Coronary artery (tissue), 2 donors: Measurements from ENCODE around the gene TRPT1.

Source experiments
- DNase-seq: peaks from one replicate; pipeline ENCODE4 v3.0.0-alpha.2; 2017; ENCODE audit warnings: low spot score
- H3K27ac ChIP-seq, 2 donors: fragments of 200-600 bp; sonication (generic); one replicate each; pipeline ENCODE4 v1.5.1; 2016 to 2019
- H3K4me3 ChIP-seq: fragments of 200-600 bp; sonication (generic); 2 replicates; pipeline ENCODE4 v1.5.1; 2016; ENCODE audit warnings: mild to moderate bottlenecking, moderate library complexity
- TF ChIP-seq, protein P1 (sequence below): fragments of 200-600 bp; sonication (generic); IDR thresholded peaks from one replicate; pipeline ENCODE4 v1.5.1; 2019; ENCODE audit warnings: antibody characterized with exemption

The TRPT1 gene

GRCh38 chr11:64204464-64204989, 21.5 kb downstream of the TRPT1 start:
- TF ChIP-seq, protein P1, sequence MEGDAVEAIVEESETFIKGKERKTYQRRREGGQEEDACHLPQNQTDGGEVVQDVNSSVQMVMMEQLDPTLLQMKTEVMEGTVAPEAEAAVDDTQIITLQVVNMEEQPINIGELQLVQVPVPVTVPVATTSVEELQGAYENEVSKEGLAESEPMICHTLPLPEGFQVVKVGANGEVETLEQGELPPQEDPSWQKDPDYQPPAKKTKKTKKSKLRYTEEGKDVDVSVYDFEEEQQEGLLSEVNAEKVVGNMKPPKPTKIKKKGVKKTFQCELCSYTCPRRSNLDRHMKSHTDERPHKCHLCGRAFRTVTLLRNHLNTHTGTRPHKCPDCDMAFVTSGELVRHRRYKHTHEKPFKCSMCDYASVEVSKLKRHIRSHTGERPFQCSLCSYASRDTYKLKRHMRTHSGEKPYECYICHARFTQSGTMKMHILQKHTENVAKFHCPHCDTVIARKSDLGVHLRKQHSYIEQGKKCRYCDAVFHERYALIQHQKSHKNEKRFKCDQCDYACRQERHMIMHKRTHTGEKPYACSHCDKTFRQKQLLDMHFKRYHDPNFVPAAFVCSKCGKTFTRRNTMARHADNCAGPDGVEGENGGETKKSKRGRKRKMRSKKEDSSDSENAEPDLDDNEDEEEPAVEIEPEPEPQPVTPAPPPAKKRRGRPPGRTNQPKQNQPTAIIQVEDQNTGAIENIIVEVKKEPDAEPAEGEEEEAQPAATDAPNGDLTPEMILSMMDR = peak; percentile 48
- Histone ChIP-seq H3K4me3 (no peak overlapping the region), H3K27ac (peak overlapping the region in 1 of 2 donors; percentile 47)
- DNase-seq = no peak

DNA sequence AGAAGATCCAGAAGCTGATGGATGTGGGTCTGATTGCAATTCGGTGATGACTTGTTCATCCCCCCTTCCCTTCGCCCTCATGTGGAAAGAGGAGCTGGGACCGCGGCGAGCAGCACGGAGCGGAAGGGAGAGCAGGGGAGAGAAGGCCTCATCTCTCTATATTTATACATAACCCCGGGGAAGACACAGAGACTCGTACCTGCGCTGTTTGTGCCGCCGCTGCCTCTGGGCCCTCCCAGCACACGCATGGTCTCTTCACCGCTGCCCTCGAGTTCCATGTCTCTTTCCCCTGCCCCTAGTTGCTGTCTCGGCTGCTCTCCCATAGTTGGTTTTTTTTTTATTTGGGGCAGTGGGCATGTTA, 21.9 kb downstream of the TRPT1 start:
- DNase-seq = no peak
- no peak overlapping the region for H3K4me3 ChIP-seq
- no peak overlapping the region for H3K27ac ChIP-seq
- TF ChIP-seq, protein P1 = no peak

GRCh38 chr11:64203421-64204079, 22.4 kb downstream of the TRPT1 start:
- DNase-seq = no peak
- TF ChIP-seq, protein P1 = no peak
- Histone ChIP-seq H3K27ac (no peak overlapping the region), H3K4me3 (no peak overlapping the region)

DNA sequence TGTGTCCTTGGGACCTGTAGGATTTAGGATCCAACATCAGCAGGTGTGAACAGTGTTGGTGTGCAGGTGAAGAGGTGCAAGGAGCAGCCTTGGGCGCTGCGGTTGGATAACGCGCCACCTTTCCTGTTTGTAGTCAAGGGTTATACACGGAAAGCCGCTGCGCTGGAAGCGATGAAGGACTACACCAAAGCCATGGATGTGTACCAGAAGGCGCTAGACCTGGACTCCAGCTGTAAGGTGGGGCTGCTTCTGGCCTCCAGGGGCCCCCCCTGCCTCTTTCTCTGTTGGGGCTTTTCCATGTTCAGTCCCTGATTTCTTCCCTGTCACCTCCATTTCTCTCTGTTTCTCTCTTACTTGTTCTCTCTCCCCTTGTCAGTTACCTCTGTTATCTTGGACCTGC, 23.0 kb downstream of the TRPT1 start:
- TF ChIP-seq, protein P1 = no peak
- no peak for DNase-seq
- Histone ChIP-seq H3K27ac (no peak overlapping the region), H3K4me3 (no peak overlapping the region)

DNA sequence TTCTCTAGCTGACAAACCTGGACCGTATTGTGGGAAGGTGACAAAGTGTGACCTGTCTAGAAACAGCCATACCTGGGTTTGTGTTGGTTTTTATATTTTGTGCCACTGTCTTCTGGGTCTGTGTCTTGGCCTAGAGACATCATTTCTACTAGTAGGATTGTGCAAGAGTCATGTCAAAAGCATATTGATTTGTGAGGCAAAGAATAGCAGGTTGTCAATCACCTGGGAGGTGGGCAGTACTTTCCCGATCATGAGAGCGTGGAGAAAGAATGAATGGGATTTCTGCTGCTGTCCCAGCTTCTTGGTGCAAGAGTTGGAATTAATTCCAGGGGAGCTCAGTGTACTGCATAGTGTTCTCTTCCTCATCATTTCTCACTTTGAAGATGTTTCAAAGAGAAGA, 24.4 kb downstream of the TRPT1 start:
- TF ChIP-seq, protein P1 = no peak
- Histone ChIP-seq H3K4me3 (no peak overlapping the region), H3K27ac (no peak overlapping the region)
- no peak for DNase-seq

DNA sequence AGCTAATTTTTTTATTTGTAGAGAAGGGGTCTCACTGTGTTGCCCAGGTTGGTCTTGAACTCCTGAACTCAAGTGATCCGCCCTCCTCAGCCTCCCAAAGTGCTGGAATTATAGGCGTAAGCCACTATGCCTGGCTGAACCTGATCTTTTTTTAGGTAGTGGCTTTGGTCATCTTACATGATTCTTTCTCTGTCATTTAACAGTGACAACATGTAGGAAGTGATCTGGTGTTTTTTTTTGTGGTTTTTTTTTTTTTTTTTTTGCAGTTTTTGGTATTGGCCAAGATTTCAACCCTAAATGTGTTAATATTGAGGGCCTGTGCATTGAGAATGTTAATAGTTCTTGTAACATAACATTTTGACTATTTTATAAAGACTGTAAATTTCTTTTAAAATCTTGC, 27.5 kb downstream of the TRPT1 start:
- Histone ChIP-seq H3K4me3 (no peak overlapping the region), H3K27ac (no peak overlapping the region)

DNA sequence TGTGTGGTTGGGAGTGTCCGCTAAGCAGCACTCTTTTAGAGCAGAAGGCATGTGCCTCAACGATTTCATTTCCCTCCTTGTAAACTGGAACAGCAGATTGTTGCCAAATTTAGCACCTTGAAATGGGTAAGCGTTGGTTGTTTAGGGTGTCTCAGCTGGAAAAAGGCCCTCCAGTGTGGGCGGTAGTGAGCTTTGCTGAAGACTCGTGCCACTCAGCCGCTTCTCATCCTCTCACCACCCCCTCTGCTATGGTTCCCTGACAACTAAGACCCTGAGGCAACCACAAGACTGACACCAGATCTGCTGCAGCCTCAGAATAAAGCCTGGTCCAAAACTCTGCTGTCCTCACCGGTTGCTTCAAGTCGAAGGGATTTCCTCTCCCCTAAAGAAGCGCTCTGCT, 29.4 kb downstream of the TRPT1 start:
- H3K27ac ChIP-seq = no peak overlapping the region
- H3K4me3 ChIP-seq = no peak overlapping the region
- TF ChIP-seq, protein P1 = no peak
- DNase-seq = no peak

More for the DNA sequence above, 27.5 kb downstream of the TRPT1 start:
- no peak for DNase-seq
- TF ChIP-seq, protein P1 = no peak
